GM23338 (cell line): ENCODE results near the gene FAF1.

ENCODE experiments used
- CTCF ChIP-seq, 2 experiments: fragments of 200-600 bp in 1 of 2; sonication (generic) in 1 of 2; conservative IDR thresholded peaks; 2 replicates each; pipeline versions ENCODE4 v1.5.1 to v1.6.1; 2016 to 2017; ENCODE audit warnings: antibody characterized with exemption in 2 of 2, low read depth in 2 of 2, mild to moderate bottlenecking in 2 of 2, moderate library complexity in 1 of 2
- EZH2 ChIP-seq: fragments of 200-600 bp; sonication (generic); IDR thresholded peaks from one replicate; pipeline ENCODE4 v1.8.0; 2017; ENCODE audit warnings: antibody characterized with exemption, mild to moderate bottlenecking, low read depth; ENCODE audit not compliant: unreplicated experiment
- EZH2phosphoT487 ChIP-seq: fragments of 200-600 bp; sonication (generic); IDR thresholded peaks from one replicate; pipeline ENCODE4 v1.8.1; 2018; ENCODE audit warnings: antibody characterized with exemption; ENCODE audit not compliant: unreplicated experiment
- POLR2AphosphoS5 ChIP-seq: IDR thresholded peaks from 2 replicates; pipeline ENCODE4 v1.6.1; 2016; ENCODE audit warnings: antibody characterized with exemption, low read depth
- REST ChIP-seq: IDR thresholded peaks from one replicate; pipeline ENCODE4 v1.6.1; 2018; ENCODE audit warnings: antibody characterized with exemption; ENCODE audit not compliant: unreplicated experiment

DNA sequence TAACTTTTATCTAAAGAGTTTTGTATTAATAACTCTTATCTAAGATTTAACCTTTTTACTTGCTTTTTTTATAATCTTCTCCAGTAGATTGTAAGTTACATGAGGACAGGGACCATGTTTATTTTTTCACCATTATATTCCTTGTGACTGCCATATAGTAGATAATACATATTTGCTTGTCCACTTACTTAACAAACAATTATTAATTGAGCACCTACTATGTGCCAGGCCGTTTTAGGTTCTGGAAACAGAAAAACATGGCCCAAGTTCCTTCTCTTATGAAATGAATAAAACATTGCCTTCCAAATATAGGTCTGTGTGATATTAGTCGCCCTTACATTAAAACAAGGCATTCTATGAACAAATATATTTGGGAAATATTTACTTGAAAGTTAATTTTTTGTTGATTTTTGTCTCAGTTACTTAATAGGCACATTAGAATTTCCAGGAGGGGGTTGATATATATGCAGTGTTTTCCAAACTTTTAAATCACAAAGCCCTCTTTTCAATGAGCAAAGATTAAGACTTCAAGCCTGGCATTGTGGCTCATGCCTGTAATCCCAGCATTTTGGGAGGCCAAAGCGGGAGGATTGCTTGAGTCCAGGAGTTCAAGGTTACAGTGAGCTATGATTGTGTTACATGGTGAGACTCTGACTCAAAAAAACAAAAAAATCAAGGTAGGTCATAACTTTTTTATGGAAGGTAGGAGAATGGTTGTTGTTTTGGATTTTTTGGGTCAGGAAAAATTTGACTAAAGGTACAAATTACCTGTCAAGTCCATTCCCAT lies 32.7 kb upstream of the FAF1 start:
- TF ChIP-seq EZH2phosphoT487: no peak
- no peak for TF ChIP-seq CTCF (conservative IDR thresholded peaks at IDR 0.05; ENCODE audit: low read depth in 2 of 2)
- TF ChIP-seq EZH2: no peak
- no peak for TF ChIP-seq POLR2AphosphoS5
- TF ChIP-seq REST: no peak
